ENCODE results near the gene SETD4.

Gene SETD4

GRCh38 chr21:36028127-36029069 is 31.9 kb downstream of the SETD4 start:
- Histone ChIP-seq H3K9me3 (ENCODE audit: control insufficient read depth in 2 of 2, low read length in 2 of 2) (no peaks in the 10 kb centered on the region), H3K36me3 (ENCODE audit: control insufficient read depth in 2 of 2, insufficient read depth in 2 of 2, low read length in 2 of 2) (no peaks in the 10 kb centered on the region), H3K4me3 (ENCODE audit: low read length in 2 of 2) (peak overlapping the region in 1 of 2 donors; percentile 49), H3K27ac (ENCODE audit: low read length) (no peak overlapping the region), H3K9ac (ENCODE audit: low read length in 2 of 2) (no peak overlapping the region), H3K4me1 (ENCODE audit: control insufficient read depth, insufficient read depth, low read length) (peaks cover 12% of the 10 kb centered on the region), H3K27me3 (ENCODE audit: control insufficient read depth in 1 of 2, insufficient read depth in 2 of 2, low read length in 2 of 2) (no peaks in the 10 kb centered on the region)

- H3K4me3 ChIP-seq (ENCODE audit: low read length in 2 of 2) = no peak overlapping the region
- H3K27ac ChIP-seq (ENCODE audit: low read length) = no peak overlapping the region
- H3K27me3 ChIP-seq (ENCODE audit: control insufficient read depth in 1 of 2, insufficient read depth in 2 of 2, low read length in 2 of 2) = no peaks in the 10 kb centered on the region
- H3K9me3 ChIP-seq (ENCODE audit: control insufficient read depth in 2 of 2, low read length in 2 of 2) = no peaks in the 10 kb centered on the region
- no peaks in the 10 kb centered on the region for H3K36me3 ChIP-seq (ENCODE audit: control insufficient read depth in 2 of 2, insufficient read depth in 2 of 2, low read length in 2 of 2)
- H3K9ac ChIP-seq (ENCODE audit: low read length in 2 of 2) = no peak overlapping the region
- peaks cover 22% of the 10 kb centered on the region for H3K4me1 ChIP-seq (ENCODE audit: control insufficient read depth, insufficient read depth, low read length)
These were observed 33.0 kb downstream of the SETD4 start for GRCh38 chr21:36027347-36027746.

- Histone ChIP-seq H3K4me3 (ENCODE audit: low read length in 2 of 2) (no peak overlapping the region), H3K36me3 (ENCODE audit: control insufficient read depth in 2 of 2, insufficient read depth in 2 of 2, low read length in 2 of 2) (no peaks in the 10 kb centered on the region), H3K9me3 (ENCODE audit: control insufficient read depth in 2 of 2, low read length in 2 of 2) (no peaks in the 10 kb centered on the region), H3K27ac (ENCODE audit: low read length) (no peak overlapping the region), H3K4me1 (ENCODE audit: control insufficient read depth, insufficient read depth, low read length) (peaks cover 24% of the 10 kb centered on the region), H3K9ac (ENCODE audit: low read length in 2 of 2) (no peak overlapping the region), H3K27me3 (ENCODE audit: control insufficient read depth in 1 of 2, insufficient read depth in 2 of 2, low read length in 2 of 2) (no peaks in the 10 kb centered on the region)
These were observed 35.5 kb downstream of the SETD4 start for GRCh38 chr21:36024782-36025181.

GRCh38 chr21:36023092-36023480 is 37.2 kb downstream of the SETD4 start:
- Histone ChIP-seq H3K27me3 (ENCODE audit: control insufficient read depth in 1 of 2, insufficient read depth in 2 of 2, low read length in 2 of 2) (no peaks in the 10 kb centered on the region), H3K4me1 (ENCODE audit: control insufficient read depth, insufficient read depth, low read length) (peaks cover 20% of the 10 kb centered on the region), H3K27ac (ENCODE audit: low read length) (peak overlapping the region; percentile 80), H3K9ac (ENCODE audit: low read length in 2 of 2) (peak overlapping the region in 1 of 2 donors; percentile 73), H3K36me3 (ENCODE audit: control insufficient read depth in 2 of 2, insufficient read depth in 2 of 2, low read length in 2 of 2) (no peaks in the 10 kb centered on the region), H3K9me3 (ENCODE audit: control insufficient read depth in 2 of 2, low read length in 2 of 2) (no peaks in the 10 kb centered on the region), H3K4me3 (ENCODE audit: low read length in 2 of 2) (no peak overlapping the region)

GRCh38 chr21:36022427-36023091 is 37.8 kb downstream of the SETD4 start:
- no peaks in the 10 kb centered on the region for H3K9me3 ChIP-seq (ENCODE audit: control insufficient read depth in 2 of 2, low read length in 2 of 2)
- H3K36me3 ChIP-seq (ENCODE audit: control insufficient read depth in 2 of 2, insufficient read depth in 2 of 2, low read length in 2 of 2) = no peaks in the 10 kb centered on the region
- peaks cover 20% of the 10 kb centered on the region for H3K4me1 ChIP-seq (ENCODE audit: control insufficient read depth, insufficient read depth, low read length)
- peak overlapping the region; percentile 80 for H3K27ac ChIP-seq (ENCODE audit: low read length)
- H3K27me3 ChIP-seq (ENCODE audit: control insufficient read depth in 1 of 2, insufficient read depth in 2 of 2, low read length in 2 of 2) = no peaks in the 10 kb centered on the region
- H3K4me3 ChIP-seq (ENCODE audit: low read length in 2 of 2) = no peak overlapping the region
- peak overlapping the region in 1 of 2 donors; percentile 25 for H3K9ac ChIP-seq (ENCODE audit: low read length in 2 of 2)

GRCh38 chr21:36021251-36021837 is 39.0 kb downstream of the SETD4 start:
- no peaks in the 10 kb centered on the region for H3K9me3 ChIP-seq (ENCODE audit: control insufficient read depth in 2 of 2, low read length in 2 of 2)
- no peak overlapping the region for H3K4me3 ChIP-seq (ENCODE audit: low read length in 2 of 2)
- no peak overlapping the region for H3K9ac ChIP-seq (ENCODE audit: low read length in 2 of 2)
- no peaks in the 10 kb centered on the region for H3K27me3 ChIP-seq (ENCODE audit: control insufficient read depth in 1 of 2, insufficient read depth in 2 of 2, low read length in 2 of 2)
- no peaks in the 10 kb centered on the region for H3K36me3 ChIP-seq (ENCODE audit: control insufficient read depth in 2 of 2, insufficient read depth in 2 of 2, low read length in 2 of 2)
- peaks cover 20% of the 10 kb centered on the region for H3K4me1 ChIP-seq (ENCODE audit: control insufficient read depth, insufficient read depth, low read length)
- H3K27ac ChIP-seq (ENCODE audit: low read length) = no peak overlapping the region

- no peaks in the 10 kb centered on the region for H3K27me3 ChIP-seq (ENCODE audit: control insufficient read depth in 1 of 2, insufficient read depth in 2 of 2, low read length in 2 of 2)
- no peaks in the 10 kb centered on the region for H3K36me3 ChIP-seq (ENCODE audit: control insufficient read depth in 2 of 2, insufficient read depth in 2 of 2, low read length in 2 of 2)
- no peaks in the 10 kb centered on the region for H3K4me1 ChIP-seq (ENCODE audit: control insufficient read depth, insufficient read depth, low read length)
- no peak overlapping the region for H3K27ac ChIP-seq (ENCODE audit: low read length)
- no peak overlapping the region for H3K4me3 ChIP-seq (ENCODE audit: low read length in 2 of 2)
- no peak overlapping the region for H3K9ac ChIP-seq (ENCODE audit: low read length in 2 of 2)
- H3K9me3 ChIP-seq (ENCODE audit: control insufficient read depth in 2 of 2, low read length in 2 of 2) = no peaks in the 10 kb centered on the region
These were observed 45.3 kb downstream of the SETD4 start for GRCh38 chr21:36015045-36015444.

GRCh38 chr21:36010801-36011200 is 49.5 kb downstream of the SETD4 start:
- Histone ChIP-seq H3K9me3 (ENCODE audit: control insufficient read depth in 2 of 2, low read length in 2 of 2) (no peaks in the 10 kb centered on the region), H3K27ac (ENCODE audit: low read length) (no peak overlapping the region), H3K27me3 (ENCODE audit: control insufficient read depth in 1 of 2, insufficient read depth in 2 of 2, low read length in 2 of 2) (no peaks in the 10 kb centered on the region), H3K9ac (ENCODE audit: low read length in 2 of 2) (no peak overlapping the region), H3K4me3 (ENCODE audit: low read length in 2 of 2) (no peak overlapping the region), H3K4me1 (ENCODE audit: control insufficient read depth, insufficient read depth, low read length) (peaks cover 7% of the 10 kb centered on the region), H3K36me3 (ENCODE audit: control insufficient read depth in 2 of 2, insufficient read depth in 2 of 2, low read length in 2 of 2) (no peaks in the 10 kb centered on the region)

GRCh38 chr21:36008505-36008904 is 51.8 kb downstream of the SETD4 start:
- H3K27me3 ChIP-seq (ENCODE audit: control insufficient read depth in 1 of 2, insufficient read depth in 2 of 2, low read length in 2 of 2) = no peaks in the 10 kb centered on the region
- H3K4me1 ChIP-seq (ENCODE audit: control insufficient read depth, insufficient read depth, low read length) = peaks cover 12% of the 10 kb centered on the region
- H3K36me3 ChIP-seq (ENCODE audit: control insufficient read depth in 2 of 2, insufficient read depth in 2 of 2, low read length in 2 of 2) = no peaks in the 10 kb centered on the region
- H3K9me3 ChIP-seq (ENCODE audit: control insufficient read depth in 2 of 2, low read length in 2 of 2) = no peaks in the 10 kb centered on the region
- no peak overlapping the region for H3K4me3 ChIP-seq (ENCODE audit: low read length in 2 of 2)
- no peak overlapping the region for H3K27ac ChIP-seq (ENCODE audit: low read length)
- H3K9ac ChIP-seq (ENCODE audit: low read length in 2 of 2) = no peak overlapping the region

GRCh38 chr21:36005879-36006400 is 54.4 kb downstream of the SETD4 start:
- Histone ChIP-seq H3K27me3 (ENCODE audit: control insufficient read depth in 1 of 2, insufficient read depth in 2 of 2, low read length in 2 of 2) (no peaks in the 10 kb centered on the region), H3K4me3 (ENCODE audit: low read length in 2 of 2) (peak overlapping the region; percentile 69 to 76), H3K9ac (ENCODE audit: low read length in 2 of 2) (peak overlapping the region; percentile 3 to 69), H3K27ac (ENCODE audit: low read length) (peak overlapping the region; percentile 78), H3K4me1 (ENCODE audit: control insufficient read depth, insufficient read depth, low read length) (peaks cover 12% of the 10 kb centered on the region), H3K36me3 (ENCODE audit: control insufficient read depth in 2 of 2, insufficient read depth in 2 of 2, low read length in 2 of 2) (no peaks in the 10 kb centered on the region), H3K9me3 (ENCODE audit: control insufficient read depth in 2 of 2, low read length in 2 of 2) (no peaks in the 10 kb centered on the region)

Data from stomach smooth muscle (tissue), 2 donors.